Ascending aorta (tissue), 2 donors: ENCODE data around the gene PMPCA. TPM values are rescaled to one million over a fixed set of nuclear protein-coding genes. Genes with fewer than 3 reads are reported as not detected.

Source experiments
- DNase-seq, 2 donors: peaks; one replicate each; pipeline ENCODE4 v3.0.0-alpha.2; 2019; ENCODE audit warnings: low spot score in 2 of 2
- H3K27ac ChIP-seq, 2 donors: fragments of 200-600 bp; sonication (generic); one replicate each; pipeline ENCODE4 v1.5.1; 2016 to 2017; ENCODE audit warnings: mild to moderate bottlenecking in 1 of 2
- H3K27me3 ChIP-seq: fragments of 200-600 bp; sonication (generic); one replicate; pipeline ENCODE4 v1.5.1; 2017
- H3K36me3 ChIP-seq, 2 donors: fragments of 200-600 bp; sonication (generic); one replicate each; pipeline ENCODE4 v1.5.1; 2016
- H3K4me1 ChIP-seq, 2 donors: fragments of 200-600 bp; sonication (generic); one replicate each; pipeline ENCODE4 v1.5.1; 2016 to 2017; ENCODE audit warnings: mild to moderate bottlenecking in 1 of 2
- H3K4me3 ChIP-seq, 2 donors: fragments of 200-600 bp; sonication (generic); one replicate each; pipeline ENCODE4 v1.5.1; 2016 to 2017; ENCODE audit warnings: mild to moderate bottlenecking in 1 of 2
- H3K9me3 ChIP-seq, 2 donors: fragments of 200-600 bp; sonication (generic); one replicate each; pipeline ENCODE4 v1.5.1; 2016
- intact Hi-C: fragments of 100-400 bp; cut with DNase I; formaldehyde crosslinking; loops from one replicate; pipeline ENCODE4 v1.15.1; 2023
- total RNA-seq: library from RNA; depleted of rRNA; stranded (reverse); fragments of >200 nt; gene quantifications from one replicate; pipeline ENCODE4 v1.1.0, GENCODE V29; 2016
- TF ChIP-seq, protein P1 (sequence below), 3 experiments: fragments of 200-600 bp in 2 of 3; fragments of 450-650 bp in 1 of 3; sonication (generic) in 2 of 3; IDR thresholded peaks; one replicate each; pipeline ENCODE4 v1.5.1; 2016 to 2019; ENCODE audit warnings: antibody characterized with exemption in 3 of 3, mild to moderate bottlenecking in 1 of 3, moderate library complexity in 1 of 3

The PMPCA gene
- total RNA-seq, 1 donor from 2014 or later = 69.1 TPM

DNA sequence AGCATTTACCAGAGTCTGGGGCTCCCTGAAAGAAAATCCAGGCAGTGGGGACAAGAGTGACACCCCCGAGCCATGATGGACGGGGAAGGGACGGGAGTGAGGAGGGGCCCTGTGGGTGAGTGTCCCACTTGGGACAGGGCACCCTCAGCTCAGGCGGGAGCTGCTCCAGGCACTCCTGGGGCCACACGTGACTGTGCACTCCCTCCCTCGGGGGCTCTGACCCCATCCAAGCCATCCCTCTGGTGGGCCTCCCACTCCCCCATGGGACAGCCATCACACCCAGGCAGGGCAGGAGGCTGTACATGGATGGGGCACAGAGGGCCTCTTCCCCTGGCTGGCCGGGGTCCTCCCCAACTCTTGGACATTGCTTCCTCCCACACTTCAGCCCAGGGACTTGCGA is 34.0 kb upstream of the PMPCA start:
- H3K36me3 ChIP-seq = peaks cover 18 to 33% of the 10 kb centered on the region in 2 donors
- no peaks in the 10 kb centered on the region for H3K9me3 ChIP-seq
- H3K27ac ChIP-seq = no peak overlapping the region
- intact Hi-C loops = no loop called here
- no peak for DNase-seq
- H3K27me3 ChIP-seq = no peaks in the 10 kb centered on the region
- H3K4me3 ChIP-seq = no peak overlapping the region
- TF ChIP-seq, protein P1, sequence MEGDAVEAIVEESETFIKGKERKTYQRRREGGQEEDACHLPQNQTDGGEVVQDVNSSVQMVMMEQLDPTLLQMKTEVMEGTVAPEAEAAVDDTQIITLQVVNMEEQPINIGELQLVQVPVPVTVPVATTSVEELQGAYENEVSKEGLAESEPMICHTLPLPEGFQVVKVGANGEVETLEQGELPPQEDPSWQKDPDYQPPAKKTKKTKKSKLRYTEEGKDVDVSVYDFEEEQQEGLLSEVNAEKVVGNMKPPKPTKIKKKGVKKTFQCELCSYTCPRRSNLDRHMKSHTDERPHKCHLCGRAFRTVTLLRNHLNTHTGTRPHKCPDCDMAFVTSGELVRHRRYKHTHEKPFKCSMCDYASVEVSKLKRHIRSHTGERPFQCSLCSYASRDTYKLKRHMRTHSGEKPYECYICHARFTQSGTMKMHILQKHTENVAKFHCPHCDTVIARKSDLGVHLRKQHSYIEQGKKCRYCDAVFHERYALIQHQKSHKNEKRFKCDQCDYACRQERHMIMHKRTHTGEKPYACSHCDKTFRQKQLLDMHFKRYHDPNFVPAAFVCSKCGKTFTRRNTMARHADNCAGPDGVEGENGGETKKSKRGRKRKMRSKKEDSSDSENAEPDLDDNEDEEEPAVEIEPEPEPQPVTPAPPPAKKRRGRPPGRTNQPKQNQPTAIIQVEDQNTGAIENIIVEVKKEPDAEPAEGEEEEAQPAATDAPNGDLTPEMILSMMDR (IDR thresholded peaks at IDR 0.05) = no peak
- H3K4me1 ChIP-seq = no peaks in the 10 kb centered on the region

DNA sequence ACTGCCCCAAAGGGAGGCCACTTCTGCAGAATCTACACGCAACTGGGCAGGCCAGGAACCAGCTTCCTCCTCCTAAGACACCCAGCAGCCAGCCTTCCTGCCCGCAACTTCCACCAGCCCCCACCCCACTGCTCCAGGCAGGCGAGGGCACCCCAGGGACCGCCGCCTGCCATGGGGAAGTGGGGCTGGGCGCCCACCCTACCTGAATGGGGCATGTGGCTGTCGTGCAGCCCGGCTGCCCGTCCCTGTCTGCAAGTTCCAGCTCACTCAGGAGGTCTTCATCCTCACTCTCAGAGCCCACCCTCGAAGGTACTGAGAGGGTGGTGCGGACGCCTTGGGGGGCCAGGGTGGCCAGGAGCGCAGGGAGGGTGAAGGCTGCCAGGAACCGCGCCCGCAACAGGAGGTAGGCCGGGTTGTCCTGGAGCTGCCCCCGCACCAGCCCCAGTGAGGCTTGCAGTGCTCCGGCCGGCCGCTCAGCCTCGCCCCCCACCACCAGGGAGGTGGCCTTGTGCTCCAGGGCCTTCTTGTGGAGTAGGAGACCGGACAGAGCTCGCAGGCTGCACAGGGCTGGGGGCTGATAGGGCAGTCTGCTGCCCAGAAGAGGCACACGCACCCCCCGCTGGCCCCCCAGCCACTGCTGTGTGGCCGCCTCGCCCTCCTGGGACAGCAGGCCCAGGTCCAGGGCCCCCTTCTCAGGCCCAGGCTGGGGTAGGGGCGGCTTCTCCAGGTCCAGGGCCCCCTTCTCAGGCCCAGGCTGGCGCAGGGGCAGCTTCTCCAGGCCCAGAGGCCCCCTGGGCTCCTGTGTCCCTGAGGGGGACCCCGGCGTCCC is 32.9 kb upstream of the PMPCA start:
- intact Hi-C loops = no loop called here

DNA sequence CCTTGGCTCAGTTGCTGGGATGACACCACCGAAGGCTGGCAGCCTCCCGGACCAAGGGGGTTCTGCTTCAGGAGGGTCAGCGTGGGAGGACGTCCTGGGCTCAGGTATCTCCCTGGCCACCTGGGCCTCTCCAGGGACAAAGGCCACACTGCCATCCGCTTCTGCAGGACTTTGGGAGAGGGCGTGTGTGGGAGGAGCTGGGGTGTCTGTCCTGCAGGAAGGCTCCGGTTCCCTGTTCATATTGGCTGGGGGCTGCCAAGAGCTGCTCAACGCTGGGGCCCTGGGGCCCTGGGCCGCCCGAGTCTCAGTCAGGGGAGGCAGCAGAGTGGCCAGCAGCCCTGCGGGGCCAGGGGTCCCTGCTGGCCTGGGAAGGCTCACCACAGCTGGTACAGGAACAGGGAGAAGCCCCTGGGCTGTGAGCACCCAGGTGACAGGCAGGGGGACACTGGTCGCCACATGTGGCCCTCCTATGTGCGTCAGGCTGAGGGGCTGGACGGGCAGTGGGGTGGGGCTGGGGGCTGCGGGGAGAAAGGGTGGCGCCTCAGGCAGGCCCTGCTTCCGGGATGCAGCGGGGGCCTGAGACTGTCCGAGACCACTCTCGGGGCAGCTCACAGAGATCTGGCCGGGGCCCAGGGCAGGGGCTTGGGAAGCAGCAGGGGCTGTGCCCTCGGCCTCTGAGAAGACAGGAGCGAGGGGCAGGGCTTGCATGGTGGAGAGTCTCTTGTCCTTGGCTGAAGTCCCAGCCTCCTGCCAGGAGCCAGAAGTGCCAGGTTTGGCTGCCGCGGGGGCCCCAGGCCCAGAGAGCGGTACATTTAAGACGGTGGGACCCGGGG is 32.1 kb upstream of the PMPCA start:
- Histone ChIP-seq H3K36me3 (peaks cover 37 to 52% of the 10 kb centered on the region in 2 donors), H3K9me3 (no peaks in the 10 kb centered on the region), H3K4me3 (no peak overlapping the region), H3K27me3 (no peaks in the 10 kb centered on the region), H3K27ac (no peak overlapping the region), H3K4me1 (no peaks in the 10 kb centered on the region)
- TF ChIP-seq, protein P1 (IDR thresholded peaks at IDR 0.05) = no peak
- intact Hi-C loops = no loop called here
- DNase-seq = no peak

More for the DNA sequence above, 32.9 kb upstream of the PMPCA start:
- H3K4me1 ChIP-seq = no peaks in the 10 kb centered on the region
- no peaks in the 10 kb centered on the region for H3K9me3 ChIP-seq
- no peak overlapping the region for H3K4me3 ChIP-seq
- no peak overlapping the region for H3K27ac ChIP-seq
- H3K27me3 ChIP-seq = no peaks in the 10 kb centered on the region
- no peak for DNase-seq
- TF ChIP-seq, protein P1 (IDR thresholded peaks at IDR 0.05) = no peak
- peaks cover 29 to 44% of the 10 kb centered on the region in 2 donors for H3K36me3 ChIP-seq

DNA sequence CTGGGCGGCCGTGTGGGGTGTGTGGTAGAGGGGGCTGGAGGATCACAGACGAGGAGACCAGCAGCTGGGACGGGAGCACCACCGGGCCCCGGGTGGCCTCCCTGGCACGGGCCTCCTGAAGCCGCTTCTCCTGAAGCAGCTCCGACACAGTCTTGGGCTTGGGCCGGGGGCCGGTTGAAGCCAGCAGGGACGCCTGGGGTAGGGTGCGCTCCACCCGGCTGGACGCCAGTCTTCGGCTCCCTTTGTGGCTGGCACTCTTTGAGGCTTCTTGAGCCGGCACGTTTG is 31.5 kb upstream of the PMPCA start:
- H3K36me3 ChIP-seq = peaks cover 41 to 58% of the 10 kb centered on the region in 2 donors
- H3K27me3 ChIP-seq = no peaks in the 10 kb centered on the region
- no peaks in the 10 kb centered on the region for H3K9me3 ChIP-seq
- H3K27ac ChIP-seq = no peak overlapping the region
- H3K4me3 ChIP-seq = no peak overlapping the region
- DNase-seq = no peak
- no peaks in the 10 kb centered on the region for H3K4me1 ChIP-seq
- TF ChIP-seq, protein P1 (IDR thresholded peaks at IDR 0.05) = no peak
- intact Hi-C loops = no loop called here

DNA sequence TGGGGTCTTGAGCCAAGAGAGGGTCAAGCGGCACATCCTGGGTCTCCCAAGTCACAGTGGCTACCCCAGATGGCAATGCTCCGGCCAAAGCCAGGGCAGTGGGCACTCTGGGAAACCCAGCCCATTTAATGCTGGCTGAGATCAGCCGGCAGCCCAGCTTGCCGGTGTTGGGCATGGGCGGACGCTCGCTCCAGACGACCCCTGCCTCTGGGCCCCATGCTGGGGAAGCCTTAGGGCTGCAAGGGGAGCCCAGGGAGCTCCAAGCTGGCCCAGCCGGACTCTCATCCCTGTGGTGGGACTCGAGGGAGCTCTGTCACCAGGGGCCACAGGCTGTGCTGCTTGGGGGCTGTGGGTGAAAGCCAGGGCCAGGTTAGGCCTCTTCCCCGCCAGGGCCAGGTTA is 31.1 kb upstream of the PMPCA start:
- Histone ChIP-seq H3K9me3 (no peaks in the 10 kb centered on the region), H3K36me3 (peaks cover 41 to 63% of the 10 kb centered on the region in 2 donors), H3K27ac (no peak overlapping the region), H3K4me1 (no peaks in the 10 kb centered on the region), H3K27me3 (no peaks in the 10 kb centered on the region), H3K4me3 (no peak overlapping the region)
- no peak for DNase-seq
- TF ChIP-seq, protein P1 (IDR thresholded peaks at IDR 0.05) = no peak
- intact Hi-C loops = no loop called here
